A673 (cell line): ENCODE measurements around the gene NDOR1.

ENCODE experiments used
- CTCF ChIP-seq: fragments of 300-800, 200-600 bp; sonication (generic); conservative IDR thresholded peaks from 2 replicates; pipeline ENCODE4 v1.5.1; 2017; ENCODE audit warnings: low read depth, mild to moderate bottlenecking, antibody characterized with exemption, low read length, moderate library complexity, mixed read lengths
- EZH2 ChIP-seq: fragments of 200-600 bp; sonication (generic); IDR thresholded peaks from 2 replicates; pipeline ENCODE4 v1.6.1; 2017; ENCODE audit warnings: borderline replicate concordance, low read depth, mild to moderate bottlenecking, mixed read lengths, antibody characterized with exemption, low read length; ENCODE audit not compliant: poor library complexity, severe bottlenecking

- no peak for TF ChIP-seq CTCF
- no peak for TF ChIP-seq EZH2
Measured at GRCh38 chr9:137167277-137167746, 38.2 kb upstream of the NDOR1 start.
